Measurements from ENCODE around the gene UROC1. TPM values are rescaled to one million over a fixed set of nuclear protein-coding genes. Genes with fewer than 3 reads are reported as not detected.

Gene UROC1
- total and polyA plus RNA-seq, 9 of the 15 experiments (the other 6 are each of a cell fraction or from before 2014, with no cell fraction given): not detected

DNA sequence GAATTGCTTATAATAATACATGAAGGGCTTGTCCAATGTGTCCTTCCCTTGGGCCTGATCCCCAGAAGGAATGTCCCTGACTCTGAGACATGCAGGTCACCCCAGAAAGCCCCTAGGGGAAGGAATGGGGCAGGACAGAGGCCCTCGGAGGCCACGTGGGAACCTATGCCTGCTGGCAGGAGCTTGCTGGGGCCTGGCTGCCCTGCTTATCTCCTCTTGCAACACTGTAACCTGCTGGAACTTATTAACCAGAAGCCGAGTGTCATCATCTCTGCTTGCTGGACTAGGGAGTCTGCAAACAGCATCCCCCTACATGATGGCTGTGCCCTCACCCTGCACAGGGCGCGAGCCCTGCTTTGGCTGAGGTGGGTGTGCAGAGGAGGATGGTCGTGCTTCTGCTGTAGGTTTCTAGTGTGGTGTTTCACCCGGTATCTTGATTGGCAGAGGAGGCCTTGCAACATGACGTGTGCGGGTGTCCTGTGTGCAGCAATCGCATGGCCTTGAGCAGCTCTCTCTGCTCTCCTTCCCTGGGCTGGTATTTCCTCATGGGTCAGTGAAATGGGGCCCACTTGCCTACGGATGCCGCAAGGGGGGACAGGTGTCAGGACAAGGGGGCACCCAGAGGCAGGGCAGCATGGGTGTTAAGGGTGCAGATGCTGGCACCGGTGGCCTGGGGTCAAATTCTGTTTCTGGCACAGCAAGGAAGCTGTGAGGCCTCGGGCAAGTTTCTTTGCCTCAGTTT lies 11.4 kb upstream of the UROC1 start (continued):
- TF ChIP-seq, protein P1, sequence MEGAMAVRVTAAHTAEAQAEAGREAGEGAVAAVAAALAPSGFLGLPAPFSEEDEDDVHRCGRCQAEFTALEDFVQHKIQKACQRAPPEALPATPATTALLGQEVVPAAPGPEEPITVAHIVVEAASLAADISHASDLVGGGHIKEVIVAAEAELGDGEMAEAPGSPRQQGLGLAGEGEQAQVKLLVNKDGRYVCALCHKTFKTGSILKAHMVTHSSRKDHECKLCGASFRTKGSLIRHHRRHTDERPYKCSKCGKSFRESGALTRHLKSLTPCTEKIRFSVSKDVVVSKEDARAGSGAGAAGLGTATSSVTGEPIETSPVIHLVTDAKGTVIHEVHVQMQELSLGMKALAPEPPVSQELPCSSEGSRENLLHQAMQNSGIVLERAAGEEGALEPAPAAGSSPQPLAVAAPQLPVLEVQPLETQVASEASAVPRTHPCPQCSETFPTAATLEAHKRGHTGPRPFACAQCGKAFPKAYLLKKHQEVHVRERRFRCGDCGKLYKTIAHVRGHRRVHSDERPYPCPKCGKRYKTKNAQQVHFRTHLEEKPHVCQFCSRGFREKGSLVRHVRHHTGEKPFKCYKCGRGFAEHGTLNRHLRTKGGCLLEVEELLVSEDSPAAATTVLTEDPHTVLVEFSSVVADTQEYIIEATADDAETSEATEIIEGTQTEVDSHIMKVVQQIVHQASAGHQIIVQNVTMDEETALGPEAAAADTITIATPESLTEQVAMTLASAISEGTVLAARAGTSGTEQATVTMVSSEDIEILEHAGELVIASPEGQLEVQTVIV (CRISPR knock-in tag; IDR thresholded peaks at IDR 0.05; ENCODE audit: borderline replicate concordance): no peak
- no peak for TF ChIP-seq IRF2 (CRISPR knock-in tag; IDR thresholded peaks at IDR 0.05)
- TF ChIP-seq ZNF668 (CRISPR knock-in tag; IDR thresholded peaks at IDR 0.05): no peak
- TF ChIP-seq, protein P2, sequence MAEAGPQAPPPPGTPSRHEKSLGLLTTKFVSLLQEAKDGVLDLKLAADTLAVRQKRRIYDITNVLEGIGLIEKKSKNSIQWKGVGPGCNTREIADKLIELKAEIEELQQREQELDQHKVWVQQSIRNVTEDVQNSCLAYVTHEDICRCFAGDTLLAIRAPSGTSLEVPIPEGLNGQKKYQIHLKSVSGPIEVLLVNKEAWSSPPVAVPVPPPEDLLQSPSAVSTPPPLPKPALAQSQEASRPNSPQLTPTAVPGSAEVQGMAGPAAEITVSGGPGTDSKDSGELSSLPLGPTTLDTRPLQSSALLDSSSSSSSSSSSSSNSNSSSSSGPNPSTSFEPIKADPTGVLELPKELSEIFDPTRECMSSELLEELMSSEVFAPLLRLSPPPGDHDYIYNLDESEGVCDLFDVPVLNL (CRISPR knock-in tag; IDR thresholded peaks at IDR 0.05; ENCODE audit: low read depth): no peak
- TF ChIP-seq, protein P3, sequence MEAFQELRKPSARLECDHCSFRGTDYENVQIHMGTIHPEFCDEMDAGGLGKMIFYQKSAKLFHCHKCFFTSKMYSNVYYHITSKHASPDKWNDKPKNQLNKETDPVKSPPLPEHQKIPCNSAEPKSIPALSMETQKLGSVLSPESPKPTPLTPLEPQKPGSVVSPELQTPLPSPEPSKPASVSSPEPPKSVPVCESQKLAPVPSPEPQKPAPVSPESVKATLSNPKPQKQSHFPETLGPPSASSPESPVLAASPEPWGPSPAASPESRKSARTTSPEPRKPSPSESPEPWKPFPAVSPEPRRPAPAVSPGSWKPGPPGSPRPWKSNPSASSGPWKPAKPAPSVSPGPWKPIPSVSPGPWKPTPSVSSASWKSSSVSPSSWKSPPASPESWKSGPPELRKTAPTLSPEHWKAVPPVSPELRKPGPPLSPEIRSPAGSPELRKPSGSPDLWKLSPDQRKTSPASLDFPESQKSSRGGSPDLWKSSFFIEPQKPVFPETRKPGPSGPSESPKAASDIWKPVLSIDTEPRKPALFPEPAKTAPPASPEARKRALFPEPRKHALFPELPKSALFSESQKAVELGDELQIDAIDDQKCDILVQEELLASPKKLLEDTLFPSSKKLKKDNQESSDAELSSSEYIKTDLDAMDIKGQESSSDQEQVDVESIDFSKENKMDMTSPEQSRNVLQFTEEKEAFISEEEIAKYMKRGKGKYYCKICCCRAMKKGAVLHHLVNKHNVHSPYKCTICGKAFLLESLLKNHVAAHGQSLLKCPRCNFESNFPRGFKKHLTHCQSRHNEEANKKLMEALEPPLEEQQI (IDR thresholded peaks at IDR 0.05): no peak
- TF ChIP-seq, protein P4, sequence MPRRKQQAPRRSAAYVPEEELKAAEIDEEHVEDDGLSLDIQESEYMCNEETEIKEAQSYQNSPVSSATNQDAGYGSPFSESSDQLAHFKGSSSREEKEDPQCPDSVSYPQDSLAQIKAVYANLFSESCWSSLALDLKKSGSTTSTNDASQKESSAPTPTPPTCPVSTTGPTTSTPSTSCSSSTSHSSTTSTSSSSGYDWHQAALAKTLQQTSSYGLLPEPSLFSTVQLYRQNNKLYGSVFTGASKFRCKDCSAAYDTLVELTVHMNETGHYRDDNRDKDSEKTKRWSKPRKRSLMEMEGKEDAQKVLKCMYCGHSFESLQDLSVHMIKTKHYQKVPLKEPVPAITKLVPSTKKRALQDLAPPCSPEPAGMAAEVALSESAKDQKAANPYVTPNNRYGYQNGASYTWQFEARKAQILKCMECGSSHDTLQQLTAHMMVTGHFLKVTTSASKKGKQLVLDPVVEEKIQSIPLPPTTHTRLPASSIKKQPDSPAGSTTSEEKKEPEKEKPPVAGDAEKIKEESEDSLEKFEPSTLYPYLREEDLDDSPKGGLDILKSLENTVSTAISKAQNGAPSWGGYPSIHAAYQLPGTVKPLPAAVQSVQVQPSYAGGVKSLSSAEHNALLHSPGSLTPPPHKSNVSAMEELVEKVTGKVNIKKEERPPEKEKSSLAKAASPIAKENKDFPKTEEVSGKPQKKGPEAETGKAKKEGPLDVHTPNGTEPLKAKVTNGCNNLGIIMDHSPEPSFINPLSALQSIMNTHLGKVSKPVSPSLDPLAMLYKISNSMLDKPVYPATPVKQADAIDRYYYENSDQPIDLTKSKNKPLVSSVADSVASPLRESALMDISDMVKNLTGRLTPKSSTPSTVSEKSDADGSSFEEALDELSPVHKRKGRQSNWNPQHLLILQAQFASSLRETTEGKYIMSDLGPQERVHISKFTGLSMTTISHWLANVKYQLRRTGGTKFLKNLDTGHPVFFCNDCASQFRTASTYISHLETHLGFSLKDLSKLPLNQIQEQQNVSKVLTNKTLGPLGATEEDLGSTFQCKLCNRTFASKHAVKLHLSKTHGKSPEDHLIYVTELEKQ (CRISPR knock-in tag; IDR thresholded peaks at IDR 0.05): no peak
- no peak for TF ChIP-seq HIVEP1 (CRISPR knock-in tag; IDR thresholded peaks at IDR 0.05)
- no peak for TF ChIP-seq CBFB (CRISPR knock-in tag; IDR thresholded peaks at IDR 0.05)
- no peak for TF ChIP-seq SMAD1 (IDR thresholded peaks at IDR 0.05; ENCODE audit: low read depth, low read length, partially characterized antibody)
- no peak for TF ChIP-seq SNIP1 (IDR thresholded peaks at IDR 0.05; ENCODE audit: low read depth)
- TF ChIP-seq NCOR1 (IDR thresholded peaks at IDR 0.05): no peak
- no peak for TF ChIP-seq ZNF124 (CRISPR knock-in tag; IDR thresholded peaks at IDR 0.05)
- TF ChIP-seq KLF16 (IDR thresholded peaks at IDR 0.05): no peak
